Endothelial cell of umbilical vein (primary cell): ENCODE measurements around the gene RECQL5. TPM values are rescaled to one million over a fixed set of nuclear protein-coding genes. Genes with fewer than 3 reads are reported as not detected.

Source experiments
- BruUV-seq: library from RNA; stranded (reverse); fragments of 400-500 nt; replicated peaks from 2 replicates; lab custom pipeline; 2021; lab: Mats Ljungman, UMichigan
- CTCF ChIA-PET: fragments of 300-600, 350-600 bp; sonication (Branson Sonifier 250); formaldehyde crosslinking; loops from one replicate; lab custom pipeline; 2021; ENCODE audit warnings: antibody characterized with exemption, inconsistent platforms; lab: Charles Lee
- POLR2A ChIA-PET: fragments of 300-600, 350-600 bp; sonication (Branson Sonifier 250); formaldehyde crosslinking; loops from one replicate; lab custom pipeline; 2021; ENCODE audit warnings: antibody characterized with exemption, inconsistent platforms; lab: Charles Lee
- DNase-seq: peaks from one replicate; pipeline ENCODE4 v3.0.0-alpha.2; 2011; ENCODE audit warnings: low read depth, low spot score
- FAIRE-seq: peaks from 2 replicates; lab custom pipeline; 2011; peaks lifted over from hg19 to GRCh38; lab: Jason Lieb, UNC
- H2AFZ ChIP-seq: 2 replicates; pipeline ENCODE4 v1.6.0; 2012; ENCODE audit warnings: low read depth, low read length, control low read depth, inconsistent platforms
- H3K27ac ChIP-seq: 2 replicates; pipeline ENCODE4 v1.5.1; 2011; ENCODE audit warnings: low read depth, mild to moderate bottlenecking, control low read depth, low read length, moderate library complexity; ENCODE audit not compliant: insufficient read depth
- H3K27me3 ChIP-seq, 2 experiments: 2 replicates each; pipeline versions ENCODE4 v1.6.0 to v1.6.1; 2011; ENCODE audit warnings: low read length in 2 of 2, mixed read lengths in 1 of 2; ENCODE audit not compliant: control insufficient read depth in 2 of 2, insufficient read depth in 2 of 2
- H3K36me3 ChIP-seq, 2 experiments: 2 replicates in 1 of 2; 3 replicates in 1 of 2; pipeline ENCODE4 v1.5.1; 2011; ENCODE audit warnings: low read length in 2 of 2, mild to moderate bottlenecking in 1 of 2, moderate library complexity in 1 of 2; ENCODE audit not compliant: control insufficient read depth in 2 of 2, insufficient read depth in 2 of 2; ENCODE audit errors: extremely low read depth in 1 of 2
- H3K4me1 ChIP-seq: 3 replicates; pipeline ENCODE4 v1.5.1; 2011; ENCODE audit warnings: mild to moderate bottlenecking, low read length; ENCODE audit not compliant: control insufficient read depth, insufficient read depth; ENCODE audit errors: extremely low read depth
- H3K4me2 ChIP-seq: 2 replicates; pipeline ENCODE4 v1.6.1; 2011; ENCODE audit warnings: low read length, control low read depth, mixed read lengths; ENCODE audit not compliant: insufficient read depth
- H3K4me3 ChIP-seq, 3 experiments: fragments of 200-600 bp in 1 of 3; sonication (generic), shearing (Covaris generic) in 1 of 3; replicated peaks in 1 of 3; 2 replicates each; pipeline ENCODE4 v1.5.1; 2011 to 2016; ENCODE audit warnings: control low read depth in 3 of 3, low read length in 3 of 3, mild to moderate bottlenecking in 2 of 3, inconsistent platforms in 1 of 3, low read depth in 1 of 3, moderate library complexity in 1 of 3; ENCODE audit not compliant: insufficient read depth in 1 of 3
- H3K79me2 ChIP-seq: 2 replicates; pipeline ENCODE4 v1.6.0; 2012; ENCODE audit warnings: low read length, inconsistent platforms; ENCODE audit not compliant: control insufficient read depth, insufficient read depth
- H3K9ac ChIP-seq: replicated peaks from 2 replicates; pipeline ENCODE3; 2011; ENCODE audit warnings: low read length, control low read depth; ENCODE audit not compliant: insufficient read depth; ENCODE audit errors: extremely low read depth
- H3K9me1 ChIP-seq: replicated peaks from 3 replicates; pipeline ENCODE4 v1.6.0; 2011; ENCODE audit warnings: mild to moderate bottlenecking, low read length; ENCODE audit not compliant: control insufficient read depth, insufficient read depth; ENCODE audit errors: extremely low read depth
- H3K9me3 ChIP-seq: replicated peaks from 2 replicates; pipeline ENCODE4 v1.5.1; 2012; ENCODE audit warnings: low read length, inconsistent platforms; ENCODE audit not compliant: control insufficient read depth, insufficient read depth
- H4K20me1 ChIP-seq: replicated peaks from 2 replicates; pipeline ENCODE3; 2011; ENCODE audit warnings: mild to moderate bottlenecking, low read length; ENCODE audit not compliant: control insufficient read depth, insufficient read depth; ENCODE audit errors: extremely low read depth
- CTCF ChIP-seq, 2 donors: IDR thresholded peaks; 1 replicate in 1 of 2; 2 replicates in 1 of 2; pipeline ENCODE4 v1.5.1; 2011; ENCODE audit warnings: low read length in 2 of 2, mild to moderate bottlenecking in 2 of 2, moderate library complexity in 2 of 2, control low read depth in 1 of 2, inconsistent platforms in 1 of 2, low read depth in 1 of 2; ENCODE audit not compliant: insufficient read depth in 1 of 2; ENCODE audit errors: extremely low read depth in 1 of 2
- EZH2 ChIP-seq: IDR thresholded peaks from 2 replicates; pipeline ENCODE4 v1.6.1; 2012; ENCODE audit warnings: borderline replicate concordance, low read depth, mild to moderate bottlenecking, moderate library complexity, low read length, inconsistent platforms; ENCODE audit not compliant: severe bottlenecking
- FOS ChIP-seq: IDR thresholded peaks from 2 replicates; pipeline ENCODE4 v1.6.1; 2011; ENCODE audit warnings: mild to moderate bottlenecking, low read length, moderate library complexity, borderline replicate concordance; ENCODE audit not compliant: insufficient read depth
- GATA2 ChIP-seq: IDR thresholded peaks from 2 replicates; pipeline ENCODE4 v1.7.0; 2011; ENCODE audit warnings: low read depth, mild to moderate bottlenecking, moderate library complexity, mixed read lengths, low read length; ENCODE audit not compliant: insufficient read length, insufficient read depth
- JUN ChIP-seq: IDR thresholded peaks from 2 replicates; pipeline ENCODE4 v1.6.1; 2011; ENCODE audit warnings: borderline replicate concordance, low read depth; ENCODE audit not compliant: insufficient read length, insufficient read depth
- MYC ChIP-seq: IDR thresholded peaks from one replicate; pipeline ENCODE4 v1.6.1; 2011; ENCODE audit warnings: mild to moderate bottlenecking, low read depth, low read length
- POLR2A ChIP-seq: IDR thresholded peaks from 2 replicates; pipeline ENCODE4 v1.6.1; 2012; ENCODE audit warnings: low read depth, mild to moderate bottlenecking, control low read depth, low read length
- POLR2AphosphoS5 ChIP-seq: IDR thresholded peaks from 2 replicates; pipeline ENCODE4 v1.6.1; 2012; ENCODE audit warnings: low read depth, mild to moderate bottlenecking, control low read depth, low read length, moderate library complexity; ENCODE audit not compliant: insufficient read depth
- dilution Hi-C: fragments of 300-500 bp; cut with MboI; formaldehyde crosslinking; loops from one replicate; pipeline ENCODE4 v1.15.0; 2019; ENCODE audit warnings: low sequenced_read_pairs; ENCODE audit not compliant: extremely low pct_ligation_motif_present
- intact Hi-C: fragments of 100-400 bp; cut with micrococcal nuclease; formaldehyde crosslinking; loops from one replicate; pipeline ENCODE4 v1.10.0; 2022
- polyA plus RNA-seq, 4 experiments: library from polyadenylated mRNA; depleted of rRNA in 3 of 4; stranded (reverse) in 3 of 4; unstranded in 1 of 4; fragments of >200 nt; gene quantifications; 2 replicates each; pipeline versions ENCODE4 v1.2.1 to v1.2.3, GENCODE V29; 2011 to 2012; ENCODE audit warnings: missing spikeins in 1 of 4
- total RNA-seq: library from RNA; stranded (reverse); gene quantifications from 2 replicates; pipeline ENCODE4 v1.2.3, GENCODE V29; 2021
- TF ChIP-seq, protein P1 (sequence below): IDR thresholded peaks from 2 replicates; pipeline ENCODE4 v1.6.1; 2011; ENCODE audit not compliant: insufficient read depth, insufficient read length

RECQL5 gene
- total and polyA plus RNA-seq, 2 donors (not counting 3 experiments of a cell fraction or from before 2014, with no cell fraction given), result 21.3 to 30.7 TPM

DNA sequence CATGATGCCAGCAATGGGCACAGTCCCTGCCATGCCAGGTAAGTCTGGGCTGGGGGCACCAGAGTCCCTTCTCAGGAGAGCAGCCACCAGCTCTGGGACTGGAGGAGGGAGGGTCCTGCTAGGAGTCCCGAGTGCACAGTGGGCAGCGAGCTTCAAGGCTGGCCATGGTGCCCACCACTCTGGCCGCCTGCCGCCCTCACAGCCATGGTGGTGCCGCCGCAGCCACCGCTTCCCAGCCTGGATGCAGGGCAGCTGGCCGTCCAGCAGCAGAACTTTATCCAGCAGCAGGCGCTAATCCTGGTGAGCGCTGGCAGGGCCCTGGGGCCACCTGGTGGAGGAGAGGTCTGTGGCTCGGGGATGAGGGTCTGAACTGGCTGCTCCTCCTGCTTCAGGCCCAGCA lies 51.7 kb downstream of the RECQL5 start:
- no peak overlapping the region for H2AFZ ChIP-seq
- no peak for DNase-seq

DNA sequence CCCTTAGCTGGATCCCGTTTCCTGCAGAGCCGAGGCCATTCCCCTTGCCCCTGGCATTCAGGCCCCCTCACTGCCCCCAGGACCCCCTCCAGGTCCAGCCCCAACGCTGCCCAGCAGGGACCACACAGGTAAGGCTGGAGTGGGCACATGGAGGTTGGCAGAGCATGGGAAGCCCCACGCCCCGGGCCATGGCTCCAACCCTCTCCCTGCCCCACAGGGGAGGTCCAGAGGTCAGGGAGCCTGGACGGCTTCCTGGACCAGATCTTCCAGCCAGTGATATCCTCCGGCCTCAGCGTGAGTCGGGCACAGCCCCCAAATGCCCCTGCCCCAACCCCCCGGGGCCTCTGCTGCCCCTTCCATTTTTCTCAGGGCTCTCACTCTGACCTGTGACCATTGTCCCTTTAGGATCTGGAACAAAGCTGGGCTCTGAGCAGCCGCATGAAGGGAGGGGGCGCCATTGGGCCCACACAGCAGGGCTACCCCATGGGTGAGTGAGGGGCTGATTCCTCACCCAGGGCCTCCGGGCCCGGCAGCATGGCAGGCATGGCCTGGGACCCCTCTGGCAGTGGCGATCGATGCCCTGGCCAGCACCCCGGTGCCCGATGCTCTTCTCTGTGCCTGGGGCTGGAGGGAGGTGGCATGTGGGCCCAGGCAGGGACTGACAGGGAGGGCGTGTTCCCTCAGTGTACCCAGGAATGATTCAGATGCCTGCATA lies 52.2 kb downstream of the RECQL5 start:
- dilution Hi-C loops (no loop called here), intact Hi-C loops (no loop called here)
- no TSS peak for BruUV-seq
- TF ChIP-seq GATA2 (no peak), POLR2AphosphoS5 (no peak), FOS (no peak), JUN (no peak), MYC (no peak), POLR2A (no peak), CTCF (IDR thresholded peaks at IDR 0.05; ENCODE audit: extremely low read depth in 1 of 2, insufficient read depth in 1 of 2, low read depth in 1 of 2, low read length in 2 of 2) (no peak), EZH2 (no peak)
- TF ChIP-seq, protein P1, sequence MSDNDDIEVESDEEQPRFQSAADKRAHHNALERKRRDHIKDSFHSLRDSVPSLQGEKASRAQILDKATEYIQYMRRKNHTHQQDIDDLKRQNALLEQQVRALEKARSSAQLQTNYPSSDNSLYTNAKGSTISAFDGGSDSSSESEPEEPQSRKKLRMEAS, result no peak
- no peaks in the 10 kb centered on the region for H3K9me3 ChIP-seq
- FAIRE-seq (no peak), DNase-seq (no peak)
- H3K4me3 ChIP-seq, result no peak overlapping the region
- no peak overlapping the region for H3K4me2 ChIP-seq
- H3K79me2 ChIP-seq, result no peaks in the 10 kb centered on the region
- no peaks in the 10 kb centered on the region for H3K4me1 ChIP-seq
- H3K27me3 ChIP-seq, result no peaks in the 10 kb centered on the region
- no peaks in the 10 kb centered on the region for H3K36me3 ChIP-seq
- H2AFZ ChIP-seq, result no peak overlapping the region
- no peaks in the 10 kb centered on the region for H4K20me1 ChIP-seq
- H3K9ac ChIP-seq, result no peak overlapping the region
- ChIA-PET CTCF (interaction anchor here (0.9 to 9.8 kb wide), 4 partner anchors 13 to 133 kb away, joined by 3 to 65 read pairs (median 5); partner anchors contain the start of gene SMIM5), POLR2A (interaction anchor here (0.7 kb wide), 1 partner anchor 18 kb away, joined by 10 read pairs; no protein-coding TSS in a partner anchor)
- H3K27ac ChIP-seq, result no peak overlapping the region
- H3K9me1 ChIP-seq, result no peaks in the 10 kb centered on the region

More for the DNA sequence above, 51.7 kb downstream of the RECQL5 start:
- H3K27ac ChIP-seq, result no peak overlapping the region
- no peak for TF ChIP-seq POLR2A
- no peak for TF ChIP-seq POLR2AphosphoS5
- TF ChIP-seq, protein P1, result no peak
- no peak for TF ChIP-seq FOS
- no peak for TF ChIP-seq JUN
- no peak for TF ChIP-seq MYC
- no peak for TF ChIP-seq GATA2
- H3K4me2 ChIP-seq, result no peak overlapping the region
- dilution Hi-C loops, result no loop called here
- H4K20me1 ChIP-seq, result no peaks in the 10 kb centered on the region
- no peaks in the 10 kb centered on the region for H3K9me3 ChIP-seq
- no peaks in the 10 kb centered on the region for H3K27me3 ChIP-seq
- H3K4me1 ChIP-seq, result no peaks in the 10 kb centered on the region
- H3K36me3 ChIP-seq, result no peaks in the 10 kb centered on the region
- no TSS peak for BruUV-seq
- FAIRE-seq, result no peak
- H3K79me2 ChIP-seq, result no peaks in the 10 kb centered on the region
- CTCF ChIA-PET, result interaction anchor here (1.0 to 9.8 kb wide), 3 partner anchors 10 to 19 kb away, joined by 6 to 65 read pairs (median 10); partner anchors contain the start of gene SMIM5
- H3K4me3 ChIP-seq, result no peak overlapping the region
- POLR2A ChIA-PET, result no interaction called here
- H3K9ac ChIP-seq, result no peak overlapping the region
- intact Hi-C loops, result no loop called here
- H3K9me1 ChIP-seq, result no peaks in the 10 kb centered on the region
